ENCODE data around the gene ABCC4. TPM values are rescaled to one million over a fixed set of nuclear protein-coding genes. Genes with fewer than 3 reads are reported as not detected.

Gene ABCC4
- total and polyA plus RNA-seq, 9 of the 15 experiments (the other 6 are each of a cell fraction or from before 2014, with no cell fraction given), result 9.4 to 46.1 (median 25.4) TPM

DNA sequence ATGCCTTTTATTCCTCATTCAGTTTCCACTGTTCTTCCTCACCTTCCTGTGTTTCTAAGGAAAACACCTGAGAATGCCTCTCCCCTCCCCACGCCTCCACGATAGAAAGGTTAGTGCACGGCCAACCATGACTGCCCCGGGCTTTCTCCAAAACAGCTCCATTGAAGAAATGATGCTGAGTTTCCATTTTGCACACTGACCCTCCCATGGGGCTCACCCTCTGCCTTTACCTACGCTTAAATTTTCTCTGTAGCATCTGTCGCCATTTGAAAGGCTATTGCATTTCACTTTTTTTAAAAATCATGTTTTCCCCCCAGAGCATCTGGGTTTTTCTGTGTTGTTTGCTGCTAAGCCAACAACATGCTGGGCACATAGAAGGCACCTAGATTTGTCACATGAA, 48.2 kb downstream of the ABCC4 start:
- no peak overlapping the region for H2AFZ ChIP-seq (ENCODE audit: low read depth, low read length)
- H3K9ac ChIP-seq (ENCODE audit: insufficient read depth in 1 of 2, low read depth in 2 of 2, low read length in 2 of 2), result no peak overlapping the region
- H3K27ac ChIP-seq (ENCODE audit: extremely low read depth, low read depth, low read length), result no peak overlapping the region
- H4K20me1 ChIP-seq (replicated peaks; ENCODE audit: control insufficient read depth, insufficient read depth, low read length), result no peaks in the 10 kb centered on the region
- H3K4me2 ChIP-seq (ENCODE audit: insufficient read depth, low read length), result no peak overlapping the region
- no peaks in the 10 kb centered on the region for H3K27me3 ChIP-seq (ENCODE audit: control insufficient read depth in 2 of 2, insufficient read depth in 2 of 2, low read length in 2 of 2)
- 91% methylated on average over 6 of the region's 6 CpGs for WGBS (ENCODE audit: insufficient coverage, low coverage, missing lambda C conversion rate)
- BruUV-seq (replicated peaks), result no TSS peak
- POLR2A ChIA-PET, result interaction anchor here (0.8 kb wide), 1 partner anchor 511 kb away, joined by 3 read pairs; no protein-coding TSS in a partner anchor
- intact Hi-C loops (cut with micrococcal nuclease) (no loop called here), in situ Hi-C loops (cut with MboI) (no loop called here)
- H3K36me3 ChIP-seq (ENCODE audit: control insufficient read depth, insufficient read depth, low read length), result peaks cover 3% of the 10 kb centered on the region; the same call in 1 of the 3 replicates
- peaks cover 55% of the 10 kb centered on the region for H3K79me2 ChIP-seq (ENCODE audit: control insufficient read depth, insufficient read depth, low read length)
- no peak overlapping the region for H3K4me3 ChIP-seq
- DNase-seq (ENCODE audit: extremely low read depth in 1 of 4, low spot score in 3 of 4) (no peak), ATAC-seq (no peak), FAIRE-seq (no peak)
- H3K9me1 ChIP-seq (ENCODE audit: control insufficient read depth, insufficient read depth, low read length), result no peaks in the 10 kb centered on the region
- CTCF ChIA-PET (ENCODE audit: low intra/inter-chr PET ratio), result no interaction called here
- no peaks in the 10 kb centered on the region for H3K9me3 ChIP-seq (replicated peaks; ENCODE audit: control insufficient read depth, insufficient read depth, low read depth, low read length)
- H3K4me1 ChIP-seq (replicated peaks in 1 of 2; ENCODE audit: control insufficient read depth in 2 of 2, insufficient read depth in 2 of 2, low read length in 2 of 2), result peaks cover 2 to 9% of the 10 kb centered on the region in 2 experiments; a peak in 3 of 5 replicates
- TF ChIP-seq, protein P1, sequence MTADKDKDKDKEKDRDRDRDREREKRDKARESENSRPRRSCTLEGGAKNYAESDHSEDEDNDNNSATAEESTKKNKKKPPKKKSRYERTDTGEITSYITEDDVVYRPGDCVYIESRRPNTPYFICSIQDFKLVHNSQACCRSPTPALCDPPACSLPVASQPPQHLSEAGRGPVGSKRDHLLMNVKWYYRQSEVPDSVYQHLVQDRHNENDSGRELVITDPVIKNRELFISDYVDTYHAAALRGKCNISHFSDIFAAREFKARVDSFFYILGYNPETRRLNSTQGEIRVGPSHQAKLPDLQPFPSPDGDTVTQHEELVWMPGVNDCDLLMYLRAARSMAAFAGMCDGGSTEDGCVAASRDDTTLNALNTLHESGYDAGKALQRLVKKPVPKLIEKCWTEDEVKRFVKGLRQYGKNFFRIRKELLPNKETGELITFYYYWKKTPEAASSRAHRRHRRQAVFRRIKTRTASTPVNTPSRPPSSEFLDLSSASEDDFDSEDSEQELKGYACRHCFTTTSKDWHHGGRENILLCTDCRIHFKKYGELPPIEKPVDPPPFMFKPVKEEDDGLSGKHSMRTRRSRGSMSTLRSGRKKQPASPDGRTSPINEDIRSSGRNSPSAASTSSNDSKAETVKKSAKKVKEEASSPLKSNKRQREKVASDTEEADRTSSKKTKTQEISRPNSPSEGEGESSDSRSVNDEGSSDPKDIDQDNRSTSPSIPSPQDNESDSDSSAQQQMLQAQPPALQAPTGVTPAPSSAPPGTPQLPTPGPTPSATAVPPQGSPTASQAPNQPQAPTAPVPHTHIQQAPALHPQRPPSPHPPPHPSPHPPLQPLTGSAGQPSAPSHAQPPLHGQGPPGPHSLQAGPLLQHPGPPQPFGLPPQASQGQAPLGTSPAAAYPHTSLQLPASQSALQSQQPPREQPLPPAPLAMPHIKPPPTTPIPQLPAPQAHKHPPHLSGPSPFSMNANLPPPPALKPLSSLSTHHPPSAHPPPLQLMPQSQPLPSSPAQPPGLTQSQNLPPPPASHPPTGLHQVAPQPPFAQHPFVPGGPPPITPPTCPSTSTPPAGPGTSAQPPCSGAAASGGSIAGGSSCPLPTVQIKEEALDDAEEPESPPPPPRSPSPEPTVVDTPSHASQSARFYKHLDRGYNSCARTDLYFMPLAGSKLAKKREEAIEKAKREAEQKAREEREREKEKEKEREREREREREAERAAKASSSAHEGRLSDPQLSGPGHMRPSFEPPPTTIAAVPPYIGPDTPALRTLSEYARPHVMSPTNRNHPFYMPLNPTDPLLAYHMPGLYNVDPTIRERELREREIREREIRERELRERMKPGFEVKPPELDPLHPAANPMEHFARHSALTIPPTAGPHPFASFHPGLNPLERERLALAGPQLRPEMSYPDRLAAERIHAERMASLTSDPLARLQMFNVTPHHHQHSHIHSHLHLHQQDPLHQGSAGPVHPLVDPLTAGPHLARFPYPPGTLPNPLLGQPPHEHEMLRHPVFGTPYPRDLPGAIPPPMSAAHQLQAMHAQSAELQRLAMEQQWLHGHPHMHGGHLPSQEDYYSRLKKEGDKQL (CRISPR knock-in tag; IDR thresholded peaks at IDR 0.05; ENCODE audit: borderline replicate concordance), result no peak
- no peak for TF ChIP-seq HDGF (IDR thresholded peaks at IDR 0.05)
- TF ChIP-seq ZNF140 (CRISPR knock-in tag; IDR thresholded peaks at IDR 0.05), result no peak
- no peak for TF ChIP-seq ZNF316 (IDR thresholded peaks at IDR 0.05)
- no peak for TF ChIP-seq FOXP1 (CRISPR knock-in tag; IDR thresholded peaks at IDR 0.05)
- TF ChIP-seq DPF2 (IDR thresholded peaks at IDR 0.05), result no peak
- no peak for TF ChIP-seq RNF2 (IDR thresholded peaks at IDR 0.05)
- TF ChIP-seq KDM5B (IDR thresholded peaks at IDR 0.05; ENCODE audit: insufficient replicate concordance, low read depth, low read length), result no peak
- no peak for TF ChIP-seq NEUROD1 (IDR thresholded peaks at IDR 0.05; ENCODE audit: borderline replicate concordance, low read depth, low read length, partially characterized antibody)
- TF ChIP-seq DNMT1 (IDR thresholded peaks at IDR 0.05), result no peak
- TF ChIP-seq, protein P2, sequence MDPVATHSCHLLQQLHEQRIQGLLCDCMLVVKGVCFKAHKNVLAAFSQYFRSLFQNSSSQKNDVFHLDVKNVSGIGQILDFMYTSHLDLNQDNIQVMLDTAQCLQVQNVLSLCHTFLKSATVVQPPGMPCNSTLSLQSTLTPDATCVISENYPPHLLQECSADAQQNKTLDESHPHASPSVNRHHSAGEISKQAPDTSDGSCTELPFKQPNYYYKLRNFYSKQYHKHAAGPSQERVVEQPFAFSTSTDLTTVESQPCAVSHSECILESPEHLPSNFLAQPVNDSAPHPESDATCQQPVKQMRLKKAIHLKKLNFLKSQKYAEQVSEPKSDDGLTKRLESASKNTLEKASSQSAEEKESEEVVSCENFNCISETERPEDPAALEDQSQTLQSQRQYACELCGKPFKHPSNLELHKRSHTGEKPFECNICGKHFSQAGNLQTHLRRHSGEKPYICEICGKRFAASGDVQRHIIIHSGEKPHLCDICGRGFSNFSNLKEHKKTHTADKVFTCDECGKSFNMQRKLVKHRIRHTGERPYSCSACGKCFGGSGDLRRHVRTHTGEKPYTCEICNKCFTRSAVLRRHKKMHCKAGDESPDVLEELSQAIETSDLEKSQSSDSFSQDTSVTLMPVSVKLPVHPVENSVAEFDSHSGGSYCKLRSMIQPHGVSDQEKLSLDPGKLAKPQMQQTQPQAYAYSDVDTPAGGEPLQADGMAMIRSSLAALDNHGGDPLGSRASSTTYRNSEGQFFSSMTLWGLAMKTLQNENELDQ (CRISPR knock-in tag; IDR thresholded peaks at IDR 0.05; ENCODE audit: borderline replicate concordance), result no peak
- no peak for TF ChIP-seq CTBP1 (IDR thresholded peaks at IDR 0.05; ENCODE audit: borderline replicate concordance)
- TF ChIP-seq ELF1 (tag; IDR thresholded peaks at IDR 0.05), result no peak
- no peak for TF ChIP-seq RBM17 (IDR thresholded peaks at IDR 0.05; ENCODE audit: borderline replicate concordance, low read depth, low read length)
- no peak for TF ChIP-seq MCM5 (IDR thresholded peaks at IDR 0.05; ENCODE audit: low read depth)
- TF ChIP-seq, protein P3, sequence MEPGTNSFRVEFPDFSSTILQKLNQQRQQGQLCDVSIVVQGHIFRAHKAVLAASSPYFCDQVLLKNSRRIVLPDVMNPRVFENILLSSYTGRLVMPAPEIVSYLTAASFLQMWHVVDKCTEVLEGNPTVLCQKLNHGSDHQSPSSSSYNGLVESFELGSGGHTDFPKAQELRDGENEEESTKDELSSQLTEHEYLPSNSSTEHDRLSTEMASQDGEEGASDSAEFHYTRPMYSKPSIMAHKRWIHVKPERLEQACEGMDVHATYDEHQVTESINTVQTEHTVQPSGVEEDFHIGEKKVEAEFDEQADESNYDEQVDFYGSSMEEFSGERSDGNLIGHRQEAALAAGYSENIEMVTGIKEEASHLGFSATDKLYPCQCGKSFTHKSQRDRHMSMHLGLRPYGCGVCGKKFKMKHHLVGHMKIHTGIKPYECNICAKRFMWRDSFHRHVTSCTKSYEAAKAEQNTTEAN (CRISPR knock-in tag; IDR thresholded peaks at IDR 0.05), result no peak

Data from K562 (cell line).